Mucosa of rectum (tissue), 2 donors: ENCODE results near the gene CDKL5.

ENCODE experiments used
- H3K27ac ChIP-seq, 2 donors: one replicate each; pipeline ENCODE4 v1.7.0; 2013; ENCODE audit warnings: inconsistent platforms in 2 of 2, low read depth in 2 of 2, low read length in 2 of 2
- H3K27me3 ChIP-seq, 2 donors: one replicate each; pipeline ENCODE4 v1.7.0; 2013; ENCODE audit warnings: low read length in 2 of 2; ENCODE audit not compliant: control insufficient read depth in 2 of 2, insufficient read depth in 2 of 2
- H3K36me3 ChIP-seq, 2 donors: one replicate each; pipeline ENCODE4 v1.7.0; 2013; ENCODE audit warnings: low read length in 2 of 2; ENCODE audit not compliant: control insufficient read depth in 2 of 2, insufficient read depth in 2 of 2
- H3K4me1 ChIP-seq, 2 donors: one replicate each; pipeline ENCODE4 v1.7.0; 2013; ENCODE audit warnings: low read length in 2 of 2, mild to moderate bottlenecking in 1 of 2; ENCODE audit not compliant: control insufficient read depth in 2 of 2, insufficient read depth in 2 of 2
- H3K4me3 ChIP-seq, 2 donors: one replicate each; pipeline ENCODE4 v1.7.0; 2013; ENCODE audit warnings: low read length in 2 of 2
- H3K9ac ChIP-seq, 2 donors: one replicate each; pipeline ENCODE4 v1.7.0; 2013; ENCODE audit warnings: low read length in 2 of 2, low read depth in 1 of 2, mild to moderate bottlenecking in 1 of 2
- H3K9me3 ChIP-seq, 2 donors: one replicate each; pipeline ENCODE4 v1.7.0; 2013; ENCODE audit warnings: low read length in 2 of 2; ENCODE audit not compliant: control insufficient read depth in 2 of 2
- donor health status: healthy.
- donor health status: Normal muscosa, but diverticular disease.

CDKL5 gene

DNA sequence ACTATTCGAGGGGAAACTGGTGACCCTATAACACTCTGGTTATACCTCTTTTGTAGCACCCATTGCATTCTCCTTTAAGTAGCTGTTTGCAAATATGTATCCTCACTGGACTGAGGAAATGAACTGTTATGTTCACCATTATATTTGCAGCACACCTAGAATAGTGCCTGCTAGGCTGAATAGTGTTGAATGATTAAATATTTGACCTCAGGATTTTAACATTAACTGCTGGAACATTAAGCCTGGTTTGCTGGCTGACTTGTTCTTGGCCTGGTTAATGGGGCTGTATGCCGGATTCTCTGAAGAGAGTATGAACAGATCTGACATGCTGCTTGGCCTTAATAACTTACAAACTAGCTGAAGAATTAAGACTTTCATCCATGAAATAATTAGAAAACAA lies 166.4 kb downstream of the CDKL5 start:
- no peaks in the 10 kb centered on the region for H3K4me1 ChIP-seq
- H3K36me3 ChIP-seq: no peaks in the 10 kb centered on the region
- no peak overlapping the region for H3K9ac ChIP-seq
- H3K27ac ChIP-seq: no peak overlapping the region
- H3K9me3 ChIP-seq: no peaks in the 10 kb centered on the region
- no peak overlapping the region for H3K4me3 ChIP-seq
- peaks cover 0 to 4% of the 10 kb centered on the region in 2 donors for H3K27me3 ChIP-seq

DNA sequence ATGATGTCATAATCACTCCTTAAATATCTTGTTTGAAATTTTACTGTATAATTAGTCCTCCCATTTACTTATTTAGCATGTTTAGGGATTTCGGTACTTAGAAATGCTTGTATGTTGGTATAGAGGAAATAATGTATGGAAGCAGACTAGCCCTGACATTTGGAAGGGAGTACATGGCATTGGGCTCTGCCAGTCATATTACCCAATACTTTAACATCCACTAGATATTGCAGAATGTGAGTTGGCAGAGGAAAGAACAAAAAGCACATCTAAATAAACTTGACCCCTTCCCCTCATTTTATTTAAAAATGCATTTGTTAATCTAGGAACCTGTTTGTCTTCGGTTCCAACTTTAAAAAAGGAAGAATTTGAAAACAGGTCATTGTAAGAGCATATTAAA lies 168.7 kb downstream of the CDKL5 start:
- no peak overlapping the region for H3K4me3 ChIP-seq
- H3K9me3 ChIP-seq: no peaks in the 10 kb centered on the region
- no peaks in the 10 kb centered on the region for H3K36me3 ChIP-seq
- H3K4me1 ChIP-seq: no peaks in the 10 kb centered on the region
- no peak overlapping the region for H3K27ac ChIP-seq
- H3K27me3 ChIP-seq: peaks cover 0 to 4% of the 10 kb centered on the region in 2 donors
- no peak overlapping the region for H3K9ac ChIP-seq

DNA sequence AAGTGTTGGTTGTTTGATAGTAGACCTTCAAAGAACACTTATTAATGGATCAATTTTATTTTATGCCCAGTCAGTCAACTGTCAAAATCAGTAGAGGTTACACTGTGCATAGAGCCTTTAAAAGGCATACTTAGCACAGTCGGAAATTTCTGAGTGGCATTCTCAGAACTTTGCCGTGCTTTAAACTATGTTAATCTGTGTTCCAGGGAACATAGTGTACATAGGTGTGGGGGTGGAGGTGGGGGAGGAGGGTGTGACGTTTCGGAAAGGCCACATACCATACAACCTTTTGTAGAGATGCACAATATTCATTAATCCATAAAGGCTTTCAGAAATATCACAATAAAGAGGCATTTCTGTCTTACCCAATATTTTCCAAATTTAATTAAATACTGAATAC lies 170.7 kb downstream of the CDKL5 start:
- Histone ChIP-seq H3K36me3 (no peaks in the 10 kb centered on the region), H3K4me3 (no peak overlapping the region), H3K9ac (no peak overlapping the region), H3K27me3 (peaks cover 0 to 4% of the 10 kb centered on the region in 2 donors), H3K4me1 (no peaks in the 10 kb centered on the region), H3K27ac (no peak overlapping the region), H3K9me3 (no peaks in the 10 kb centered on the region)

DNA sequence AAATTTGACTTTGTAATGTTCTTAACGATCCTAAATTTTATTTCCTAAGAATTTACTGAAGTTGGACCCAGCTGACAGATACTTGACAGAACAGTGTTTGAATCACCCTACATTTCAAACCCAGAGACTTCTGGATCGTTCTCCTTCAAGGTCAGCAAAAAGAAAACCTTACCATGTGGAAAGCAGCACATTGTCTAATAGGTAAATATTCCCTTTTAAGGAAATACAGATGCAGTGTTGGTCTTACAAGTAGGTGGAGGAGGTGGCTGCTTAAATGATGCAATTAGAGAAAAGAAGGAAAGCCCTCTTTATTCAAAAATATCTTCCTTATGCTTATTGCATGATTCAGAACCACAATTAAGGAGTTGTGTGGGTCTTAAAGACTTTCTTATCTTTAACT lies 173.0 kb downstream of the CDKL5 start:
- H3K36me3 ChIP-seq: no peaks in the 10 kb centered on the region
- H3K27me3 ChIP-seq: no peaks in the 10 kb centered on the region
- no peaks in the 10 kb centered on the region for H3K4me1 ChIP-seq
- H3K4me3 ChIP-seq: no peak overlapping the region
- no peak overlapping the region for H3K9ac ChIP-seq
- H3K9me3 ChIP-seq: no peaks in the 10 kb centered on the region
- H3K27ac ChIP-seq: no peak overlapping the region

DNA sequence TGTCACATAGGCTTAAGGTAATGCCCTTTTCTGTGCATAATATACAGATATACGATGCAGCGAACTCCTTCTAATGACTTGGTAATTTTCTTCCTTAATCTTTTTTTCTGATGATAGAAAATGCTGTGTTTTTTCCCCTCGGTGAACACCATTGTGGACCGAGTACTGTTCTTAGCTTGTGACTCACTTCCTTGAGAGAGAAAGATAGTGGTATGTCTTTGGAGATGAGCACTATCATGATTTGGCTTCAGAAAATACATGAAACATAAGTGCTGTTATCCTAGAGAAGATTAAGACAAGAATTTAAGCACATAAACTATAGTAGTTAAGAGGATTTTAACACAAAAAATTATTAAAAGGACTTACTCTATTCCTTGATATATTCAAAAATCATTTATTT lies 182.6 kb downstream of the CDKL5 start:
- Histone ChIP-seq H3K27ac (no peak overlapping the region), H3K9me3 (no peaks in the 10 kb centered on the region), H3K36me3 (no peaks in the 10 kb centered on the region), H3K4me1 (no peaks in the 10 kb centered on the region), H3K4me3 (no peak overlapping the region), H3K27me3 (no peaks in the 10 kb centered on the region), H3K9ac (no peak overlapping the region)

DNA sequence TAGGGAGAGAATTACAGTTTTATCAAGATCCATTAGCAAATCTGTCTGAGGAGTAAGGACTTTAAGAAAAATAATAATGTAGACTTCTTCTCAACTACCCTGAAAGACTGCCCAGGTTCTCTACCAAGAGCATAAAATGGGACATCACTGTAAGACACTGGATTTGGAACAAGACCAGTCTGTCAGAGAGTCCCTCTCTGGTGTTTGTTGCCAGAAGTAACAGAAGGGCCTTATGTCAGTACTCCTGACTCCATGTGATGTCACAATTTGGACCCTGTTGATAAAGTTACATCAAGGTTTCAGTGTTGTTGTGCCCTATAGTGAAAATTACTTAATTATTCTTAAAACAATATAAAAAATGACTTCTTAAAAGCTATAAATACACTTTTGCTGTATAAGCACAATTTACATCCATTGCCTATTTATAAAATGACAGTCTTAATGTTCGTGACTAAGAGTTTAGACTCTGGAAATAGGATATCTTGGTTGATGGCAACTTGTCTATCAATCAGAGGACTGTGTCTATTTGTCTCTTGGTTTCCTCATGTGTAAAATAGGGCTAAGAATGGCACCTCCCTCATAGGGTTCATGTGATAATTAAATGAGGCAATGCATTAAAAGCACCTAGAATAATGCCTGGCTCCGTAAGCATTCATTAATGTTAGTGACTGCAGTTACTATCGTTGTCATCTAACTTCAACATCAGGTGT lies 188.7 kb downstream of the CDKL5 start:
- Histone ChIP-seq H3K27ac (no peak overlapping the region), H3K4me1 (peaks cover 0 to 6% of the 10 kb centered on the region in 2 donors), H3K9ac (no peak overlapping the region), H3K36me3 (no peaks in the 10 kb centered on the region), H3K4me3 (no peak overlapping the region), H3K27me3 (no peaks in the 10 kb centered on the region), H3K9me3 (no peaks in the 10 kb centered on the region)

DNA sequence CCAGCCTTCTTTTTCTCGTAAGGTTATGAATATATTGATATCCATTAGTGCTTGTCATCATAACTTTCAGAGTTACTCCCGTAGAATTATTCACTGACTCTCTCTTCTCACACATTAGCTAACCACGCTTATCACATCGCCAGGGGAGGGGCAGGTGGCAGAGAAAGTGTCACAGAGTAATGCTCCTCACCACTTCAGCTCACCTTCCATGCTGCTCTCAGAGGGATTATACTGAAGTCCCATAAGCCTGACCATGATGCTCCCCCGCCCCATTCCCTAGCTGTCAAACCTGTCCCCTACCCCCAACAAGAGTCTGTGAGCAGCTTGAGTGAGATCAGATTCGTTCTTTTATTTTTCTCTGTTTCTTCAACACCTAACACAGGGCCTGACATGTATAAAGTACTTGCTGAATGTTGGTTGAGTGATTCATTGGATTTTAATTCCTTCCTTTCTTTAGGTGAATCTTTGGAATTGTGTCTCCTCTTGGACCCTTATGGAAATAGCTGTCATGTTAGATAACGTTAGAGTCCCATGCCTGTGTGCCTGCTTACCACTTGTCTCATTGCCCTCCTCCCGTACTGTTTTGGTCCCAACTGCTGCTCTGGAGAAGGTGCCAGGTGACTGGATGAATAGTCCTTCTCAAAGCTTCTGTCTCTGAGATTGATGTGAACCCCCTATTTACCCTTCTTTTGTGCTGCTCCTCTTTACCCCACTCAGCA lies 191.4 kb downstream of the CDKL5 start:
- Histone ChIP-seq H3K4me3 (no peak overlapping the region), H3K9me3 (no peaks in the 10 kb centered on the region), H3K27ac (no peak overlapping the region), H3K9ac (no peak overlapping the region), H3K36me3 (no peaks in the 10 kb centered on the region), H3K4me1 (peaks cover 0 to 8% of the 10 kb centered on the region in 2 donors), H3K27me3 (no peaks in the 10 kb centered on the region)

DNA sequence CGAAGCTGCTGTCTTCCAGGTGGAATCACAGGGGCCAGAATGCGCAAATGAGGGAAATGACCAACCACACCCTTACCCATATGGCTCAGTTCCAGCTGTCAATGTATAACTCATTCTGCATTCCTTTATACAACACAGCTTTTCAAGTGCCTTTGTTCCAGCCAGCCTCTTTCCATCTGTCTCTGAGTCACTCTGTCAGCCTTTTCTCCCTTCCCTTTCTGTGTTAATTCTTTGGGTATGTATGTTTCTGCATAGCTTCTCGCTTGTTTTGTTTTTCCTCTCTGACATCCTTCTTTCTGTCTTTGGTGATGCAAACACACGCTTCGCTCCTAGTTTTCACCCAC lies 192.0 kb downstream of the CDKL5 start:
- Histone ChIP-seq H3K36me3 (no peaks in the 10 kb centered on the region), H3K4me3 (no peak overlapping the region), H3K9me3 (no peaks in the 10 kb centered on the region), H3K27ac (no peak overlapping the region), H3K27me3 (no peaks in the 10 kb centered on the region), H3K9ac (no peak overlapping the region), H3K4me1 (peaks cover 0 to 8% of the 10 kb centered on the region in 2 donors)

DNA sequence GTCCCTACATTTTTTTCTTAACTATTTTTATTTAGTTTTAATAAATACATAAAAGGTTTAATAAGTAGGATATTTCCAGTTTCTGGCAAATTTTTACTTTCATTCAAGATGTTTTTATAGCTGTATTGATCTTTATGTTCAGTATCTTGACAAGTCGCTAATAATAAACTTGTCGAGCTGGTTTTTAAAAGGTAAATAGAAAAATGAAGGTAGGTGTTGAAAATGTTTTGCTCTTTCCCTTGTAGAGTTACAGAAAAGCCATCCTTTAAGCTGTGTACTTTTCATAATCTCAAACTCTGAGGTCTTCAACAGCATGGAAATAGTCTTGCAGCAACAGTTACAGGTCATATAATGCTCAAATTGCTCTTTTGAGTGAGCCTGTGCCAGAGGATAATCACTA lies 193.9 kb downstream of the CDKL5 start:
- Histone ChIP-seq H3K4me1 (peaks cover 0 to 8% of the 10 kb centered on the region in 2 donors), H3K9me3 (no peaks in the 10 kb centered on the region), H3K4me3 (no peak overlapping the region), H3K9ac (no peak overlapping the region), H3K27ac (no peak overlapping the region), H3K27me3 (no peaks in the 10 kb centered on the region), H3K36me3 (no peaks in the 10 kb centered on the region)

DNA sequence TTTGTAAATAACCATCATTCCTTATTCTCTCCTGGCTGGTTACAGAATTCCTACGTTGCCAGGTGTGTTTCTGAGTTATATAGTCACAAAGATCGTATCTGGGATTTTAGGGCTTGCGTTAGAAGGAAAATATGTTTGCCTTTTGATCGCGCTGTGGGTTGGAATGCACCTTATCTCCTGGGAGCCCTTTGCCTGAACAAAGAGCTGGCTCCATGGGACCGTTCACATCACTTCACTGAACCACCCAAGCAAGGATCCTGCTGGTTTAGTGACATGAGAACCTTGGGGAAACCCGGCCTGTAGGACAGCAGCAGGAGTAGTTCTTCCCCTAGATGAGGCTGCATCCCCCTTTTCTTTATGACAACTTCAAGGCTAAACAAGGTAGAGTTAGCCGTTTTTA lies 194.9 kb downstream of the CDKL5 start:
- H3K4me3 ChIP-seq: no peak overlapping the region
- H3K27ac ChIP-seq: no peak overlapping the region
- H3K36me3 ChIP-seq: no peaks in the 10 kb centered on the region
- no peaks in the 10 kb centered on the region for H3K9me3 ChIP-seq
- no peaks in the 10 kb centered on the region for H3K27me3 ChIP-seq
- no peak overlapping the region for H3K9ac ChIP-seq
- H3K4me1 ChIP-seq: peaks cover 0 to 8% of the 10 kb centered on the region in 2 donors
